Sciatic nerve (tissue), 2 donors: ENCODE measurements around the gene PAFAH2. TPM values are rescaled to one million over a fixed set of nuclear protein-coding genes. Genes with fewer than 3 reads are reported as not detected.
A peak's percentile ranks its signal among the peaks of the same experiment; 100 is the strongest.

Experiments used
- ATAC-seq: fragments of 200-7000 bp; cut with Tn5 transposase; one replicate; pipeline ENCODE4 v1.9.1; 2020; ENCODE audit warnings: mild to moderate bottlenecking, moderate library complexity
- DNase-seq: peaks from one replicate; pipeline ENCODE4 v3.0.0-alpha.2; 2020; ENCODE audit warnings: low spot score
- intact Hi-C: fragments of 100-400 bp; cut with DNase I; formaldehyde crosslinking; loops from one replicate; pipeline ENCODE4 v1.14.2; 2022
- total RNA-seq: library from RNA; stranded (reverse); fragmentation: NEBNext Ultra II Directional; extraction: Animal tissue kit (Norgen Biotek cat#: 25700); gene quantifications from one replicate; pipeline ENCODE4 v1.2.1, GENCODE V29; 2021
- donor health status: DM: no; HTN: no; CAD: no.
- donor health status: DM: no; HTN: no; CAD: no.

Gene PAFAH2
- total RNA-seq, 1 donor from 2014 or later: 11.5 TPM

GRCh38 chr1:25922056-25922970 lies 75.5 kb downstream of the PAFAH2 start:
- ATAC-seq (peak; percentile 73), DNase-seq (peak; percentile 67)
- intact Hi-C loops: no loop called here

DNA sequence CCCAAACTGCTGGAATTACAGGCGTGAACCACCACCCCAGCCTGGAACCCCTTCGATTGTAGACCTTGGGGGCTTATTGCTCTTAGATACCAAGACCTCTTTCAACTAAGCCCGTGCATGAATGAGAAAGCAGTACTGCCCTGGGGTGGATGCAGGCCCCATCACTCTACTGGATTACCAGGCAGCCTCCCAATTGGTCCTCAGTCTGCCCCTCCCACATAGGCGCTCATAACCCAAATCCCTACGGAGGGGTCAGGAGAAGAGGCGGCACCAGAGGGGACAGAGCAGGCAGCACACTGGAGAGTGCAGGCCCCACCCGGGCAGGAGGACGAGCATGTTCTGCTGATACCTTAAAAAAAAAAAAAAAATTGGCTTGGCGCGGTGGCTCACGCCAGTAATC lies 79.2 kb downstream of the PAFAH2 start:
- ATAC-seq (no peak), DNase-seq (no peak)
- intact Hi-C loops: no loop called here

- no peak for ATAC-seq
- intact Hi-C loops: no loop called here
- DNase-seq: no peak
These were observed 79.9 kb downstream of the PAFAH2 start for GRCh38 chr1:25917996-25918395.

DNA sequence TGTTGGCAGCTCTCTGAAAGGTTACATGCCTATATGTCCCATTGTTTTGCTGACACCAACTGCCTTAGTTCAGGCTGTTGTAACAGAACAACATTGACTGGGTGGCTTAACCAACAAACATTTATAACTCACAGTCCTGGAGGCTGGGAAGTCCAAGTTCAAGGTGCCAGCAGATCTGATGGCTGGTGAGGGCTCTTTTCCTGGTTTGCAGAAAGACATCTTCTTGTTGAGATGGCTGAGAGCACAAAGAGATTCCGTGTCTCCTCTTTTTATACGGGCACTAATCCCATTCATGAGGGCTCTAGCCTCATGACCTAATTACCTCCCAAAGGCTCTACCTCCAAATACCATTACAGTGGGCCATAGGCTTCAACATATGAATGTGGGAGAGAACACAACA lies 81.4 kb downstream of the PAFAH2 start:
- intact Hi-C loops: no loop called here
- no peak for DNase-seq
- no peak for ATAC-seq

GRCh38 chr1:25914074-25914995 lies 83.5 kb downstream of the PAFAH2 start:
- DNase-seq (no peak), ATAC-seq (no peak)
- intact Hi-C loops: no loop called here

DNA sequence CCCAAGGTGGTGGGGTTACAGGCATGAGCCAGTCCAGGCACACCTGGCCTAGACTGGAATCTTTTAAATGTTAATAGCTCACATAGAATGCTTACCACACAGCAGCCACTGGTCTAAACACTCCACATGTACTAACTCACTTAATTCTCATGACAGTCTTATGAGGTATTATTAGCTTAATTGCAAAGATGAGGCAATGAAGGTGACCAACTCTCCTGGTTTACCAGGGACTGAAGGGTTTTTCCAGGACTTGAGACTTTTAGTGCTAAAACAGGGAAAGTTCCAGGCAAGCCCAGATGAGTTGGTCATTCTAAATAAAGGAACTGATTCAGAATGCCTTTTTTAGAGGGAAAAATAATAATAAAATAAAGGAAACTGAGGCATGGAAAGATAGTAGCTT lies 84.7 kb downstream of the PAFAH2 start:
- ATAC-seq (no peak), DNase-seq (no peak)
- intact Hi-C loops: no loop called here

DNA sequence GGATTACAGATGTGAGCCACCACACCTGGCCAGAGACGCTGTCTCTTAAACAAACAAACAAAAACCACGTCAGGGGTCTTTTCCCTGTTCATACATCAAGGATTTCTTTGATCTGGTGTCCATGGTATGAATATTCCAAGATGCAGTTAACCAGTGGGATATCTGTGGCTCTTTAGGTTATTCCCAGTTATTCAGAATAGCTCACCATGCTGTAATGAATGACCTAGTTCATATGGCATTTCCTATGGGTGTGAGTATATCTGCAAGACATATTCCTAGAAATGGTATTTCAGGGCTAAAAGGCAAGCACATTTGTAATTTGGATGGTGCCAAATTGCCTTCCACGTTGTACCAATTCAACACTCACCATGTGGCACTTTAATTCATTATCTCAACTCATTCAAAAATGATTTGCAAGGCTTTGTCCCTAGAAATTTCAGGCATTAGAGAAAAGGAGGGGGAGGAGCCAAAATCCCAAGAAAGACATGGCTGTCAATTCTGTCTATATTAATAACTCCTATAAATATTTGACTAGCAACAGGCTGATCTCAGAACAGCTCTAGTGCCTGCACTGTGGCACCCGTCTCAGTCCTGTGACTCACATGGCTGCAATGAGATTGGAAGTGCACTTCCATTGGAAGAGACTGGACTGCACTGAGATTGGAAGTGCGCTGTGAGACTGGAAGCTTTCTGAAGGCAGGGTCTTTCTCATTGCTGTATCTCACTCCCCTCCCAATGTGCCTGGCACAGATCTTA lies 85.6 kb downstream of the PAFAH2 start:
- ATAC-seq (no peak), DNase-seq (no peak)
- intact Hi-C loops: no loop called here

GRCh38 chr1:25911162-25911561 lies 86.7 kb downstream of the PAFAH2 start:
- ATAC-seq (no peak), DNase-seq (no peak)
- intact Hi-C loops: no loop called here

Other genes starting within 250 kb of the PAFAH2 start
- gene SELENON, start 197.9 kb downstream of the PAFAH2 start, total RNA-seq: 53.8 TPM
- 65.4 TPM for gene MTFR1L, start 178.1 kb downstream of the PAFAH2 start, total RNA-seq
- gene AUNIP, start 138.6 kb downstream of the PAFAH2 start, total RNA-seq: not detected
- gene PAQR7, start 122.4 kb downstream of the PAFAH2 start, total RNA-seq: 12.3 TPM
- gene STMN1, start 91.6 kb downstream of the PAFAH2 start, total RNA-seq: 186 TPM
- 39.9 TPM for gene EXTL1, start 23.7 kb upstream of the PAFAH2 start, total RNA-seq
- gene SLC30A2, start 48.1 kb upstream of the PAFAH2 start, total RNA-seq: not detected
- gene TRIM63, start 69.6 kb upstream of the PAFAH2 start, total RNA-seq: 0.18 TPM
- 11.2 TPM for gene PDIK1L, start 113.8 kb upstream of the PAFAH2 start, total RNA-seq
- 11.8 TPM for gene FAM110D, start 161.0 kb upstream of the PAFAH2 start, total RNA-seq
- not detected for gene C1orf232, start 170.9 kb upstream of the PAFAH2 start, total RNA-seq
- 18.3 TPM for gene ZNF593, start 171.8 kb upstream of the PAFAH2 start, total RNA-seq
- gene ZNF593OS, start 173.8 kb upstream of the PAFAH2 start, total RNA-seq: not detected
- 3.1 TPM for gene CNKSR1, start 179.4 kb upstream of the PAFAH2 start, total RNA-seq
- not detected for gene CATSPER4, start 192.5 kb upstream of the PAFAH2 start, total RNA-seq
- gene CEP85, start 236.1 kb upstream of the PAFAH2 start, total RNA-seq: 17.6 TPM